Endometrial microvascular endothelial cells (primary cell): ENCODE measurements around the gene DOCK10. TPM values are rescaled to one million over a fixed set of nuclear protein-coding genes. Genes with fewer than 3 reads are reported as not detected.

Source experiments
- in situ Hi-C: cut with HindIII; loops from 2 replicates; pipeline ENCODE4 v1.10.0; 2017; ENCODE audit warnings: low sequenced_read_pairs, low pct_unique_long_range_greater_than_20kb; ENCODE audit errors: inconsistent ontology term
- total RNA-seq: library from RNA; depleted of rRNA; stranded (reverse); fragments of >200 nt; gene quantifications from one replicate; pipeline ENCODE4 v1.2.3, GENCODE V29; 2015; ENCODE audit errors: inconsistent ontology term

Gene DOCK10
- total RNA-seq, 1 donor from 2014 or later: 16.0 TPM

- in situ Hi-C loops: no loop called here
These were observed 132.2 kb downstream of the DOCK10 start for GRCh38 chr2:224909885-224910573.

GRCh38 chr2:224908818-224909217 lies 133.4 kb downstream of the DOCK10 start:
- in situ Hi-C loops: no loop called here

GRCh38 chr2:224904381-224904780 lies 137.9 kb downstream of the DOCK10 start:
- in situ Hi-C loops: no loop called here

- in situ Hi-C loops: no loop called here
These were observed 138.6 kb downstream of the DOCK10 start for GRCh38 chr2:224903621-224904020.

GRCh38 chr2:224901121-224901676 lies 141.1 kb downstream of the DOCK10 start:
- in situ Hi-C loops: no loop called here

- in situ Hi-C loops: no loop called here
These were observed 146.9 kb downstream of the DOCK10 start for GRCh38 chr2:224895377-224895776.

- in situ Hi-C loops: no loop called here
These were observed 147.9 kb downstream of the DOCK10 start for GRCh38 chr2:224894356-224894755.

- in situ Hi-C loops: no loop called here
These were observed 148.4 kb downstream of the DOCK10 start for GRCh38 chr2:224893848-224894247.

GRCh38 chr2:224892574-224893204 lies 149.6 kb downstream of the DOCK10 start:
- in situ Hi-C loops: no loop called here

GRCh38 chr2:224890372-224890771 lies 151.9 kb downstream of the DOCK10 start:
- in situ Hi-C loops: no loop called here

GRCh38 chr2:224887141-224887540 lies 155.1 kb downstream of the DOCK10 start:
- in situ Hi-C loops: no loop called here

- in situ Hi-C loops: no loop called here
These were observed 156.3 kb downstream of the DOCK10 start for GRCh38 chr2:224885836-224886547.

GRCh38 chr2:224885291-224885690 lies 157.0 kb downstream of the DOCK10 start:
- in situ Hi-C loops: no loop called here

- in situ Hi-C loops: no loop called here
These were observed 158.1 kb downstream of the DOCK10 start for GRCh38 chr2:224884188-224884587.

GRCh38 chr2:224883700-224884099 lies 158.6 kb downstream of the DOCK10 start:
- in situ Hi-C loops: no loop called here

- in situ Hi-C loops: no loop called here
These were observed 159.1 kb downstream of the DOCK10 start for GRCh38 chr2:224883172-224883516.

GRCh38 chr2:224882291-224883171 lies 159.7 kb downstream of the DOCK10 start:
- in situ Hi-C loops: no loop called here

GRCh38 chr2:224881846-224882245 lies 160.4 kb downstream of the DOCK10 start:
- in situ Hi-C loops: no loop called here

GRCh38 chr2:224876522-224876921 lies 165.7 kb downstream of the DOCK10 start:
- in situ Hi-C loops: no loop called here
